GM12875 (cell line): Measurements from ENCODE around the gene PCOLCE2.

Source experiments
- H3K4me3 ChIP-seq: one replicate; pipeline ENCODE4 v1.5.1; 2011; ENCODE audit warnings: low read depth, low read length, control low read depth
- TF ChIP-seq, protein P1 (sequence below): IDR thresholded peaks from 2 replicates; pipeline ENCODE4 v1.5.1; 2011; ENCODE audit warnings: low read depth, mild to moderate bottlenecking, control low read depth, inconsistent platforms, low read length, moderate library complexity, borderline replicate concordance; ENCODE audit not compliant: insufficient read depth

The PCOLCE2 gene, protein sequence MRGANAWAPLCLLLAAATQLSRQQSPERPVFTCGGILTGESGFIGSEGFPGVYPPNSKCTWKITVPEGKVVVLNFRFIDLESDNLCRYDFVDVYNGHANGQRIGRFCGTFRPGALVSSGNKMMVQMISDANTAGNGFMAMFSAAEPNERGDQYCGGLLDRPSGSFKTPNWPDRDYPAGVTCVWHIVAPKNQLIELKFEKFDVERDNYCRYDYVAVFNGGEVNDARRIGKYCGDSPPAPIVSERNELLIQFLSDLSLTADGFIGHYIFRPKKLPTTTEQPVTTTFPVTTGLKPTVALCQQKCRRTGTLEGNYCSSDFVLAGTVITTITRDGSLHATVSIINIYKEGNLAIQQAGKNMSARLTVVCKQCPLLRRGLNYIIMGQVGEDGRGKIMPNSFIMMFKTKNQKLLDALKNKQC

DNA sequence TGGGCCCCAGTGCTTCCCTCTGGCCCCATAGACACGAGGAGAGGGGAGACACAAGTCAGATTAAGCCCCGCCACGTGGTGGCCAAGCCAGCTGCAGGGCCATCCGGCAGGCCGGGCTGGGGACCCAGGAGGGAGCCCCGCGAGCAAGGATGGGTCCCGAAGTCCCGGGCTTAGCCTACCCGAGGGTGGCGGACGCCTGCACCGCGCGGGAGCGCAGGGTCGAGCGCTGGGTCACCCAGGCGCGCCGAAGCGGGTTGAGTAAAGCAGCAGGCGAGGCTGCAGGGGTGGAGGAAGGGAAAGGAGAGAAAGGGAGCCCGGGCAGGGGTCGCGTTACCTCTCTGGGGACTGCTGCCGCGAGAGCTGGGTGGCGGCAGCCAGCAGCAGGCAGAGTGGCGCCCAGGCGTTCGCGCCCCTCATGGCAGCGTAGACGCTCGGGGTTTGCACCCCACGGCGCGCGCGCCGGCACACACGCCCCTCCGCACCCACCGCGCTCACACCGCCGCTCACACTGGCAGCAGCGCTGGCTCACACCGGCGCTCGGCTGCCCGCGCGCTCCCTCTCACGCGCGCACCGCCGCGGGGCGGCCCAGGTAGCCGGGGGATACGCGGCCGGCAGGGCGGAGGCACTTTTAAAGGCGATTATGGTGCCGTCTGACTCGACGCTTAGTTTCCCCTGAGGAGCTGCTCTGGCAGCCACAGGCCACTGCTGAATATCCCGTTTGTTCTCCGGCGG, at the start of gene PCOLCE2:
Gene PCOLCE2 (minus strand): TSS at position 603 of the 731 bp plus-strand sequence. CDS start 187 bp downstream, at position 416.
- H3K4me3 ChIP-seq, result peak within 1 kb of the TSS; percentile 34
- TF ChIP-seq, protein P1, sequence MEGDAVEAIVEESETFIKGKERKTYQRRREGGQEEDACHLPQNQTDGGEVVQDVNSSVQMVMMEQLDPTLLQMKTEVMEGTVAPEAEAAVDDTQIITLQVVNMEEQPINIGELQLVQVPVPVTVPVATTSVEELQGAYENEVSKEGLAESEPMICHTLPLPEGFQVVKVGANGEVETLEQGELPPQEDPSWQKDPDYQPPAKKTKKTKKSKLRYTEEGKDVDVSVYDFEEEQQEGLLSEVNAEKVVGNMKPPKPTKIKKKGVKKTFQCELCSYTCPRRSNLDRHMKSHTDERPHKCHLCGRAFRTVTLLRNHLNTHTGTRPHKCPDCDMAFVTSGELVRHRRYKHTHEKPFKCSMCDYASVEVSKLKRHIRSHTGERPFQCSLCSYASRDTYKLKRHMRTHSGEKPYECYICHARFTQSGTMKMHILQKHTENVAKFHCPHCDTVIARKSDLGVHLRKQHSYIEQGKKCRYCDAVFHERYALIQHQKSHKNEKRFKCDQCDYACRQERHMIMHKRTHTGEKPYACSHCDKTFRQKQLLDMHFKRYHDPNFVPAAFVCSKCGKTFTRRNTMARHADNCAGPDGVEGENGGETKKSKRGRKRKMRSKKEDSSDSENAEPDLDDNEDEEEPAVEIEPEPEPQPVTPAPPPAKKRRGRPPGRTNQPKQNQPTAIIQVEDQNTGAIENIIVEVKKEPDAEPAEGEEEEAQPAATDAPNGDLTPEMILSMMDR, result no peak

DNA sequence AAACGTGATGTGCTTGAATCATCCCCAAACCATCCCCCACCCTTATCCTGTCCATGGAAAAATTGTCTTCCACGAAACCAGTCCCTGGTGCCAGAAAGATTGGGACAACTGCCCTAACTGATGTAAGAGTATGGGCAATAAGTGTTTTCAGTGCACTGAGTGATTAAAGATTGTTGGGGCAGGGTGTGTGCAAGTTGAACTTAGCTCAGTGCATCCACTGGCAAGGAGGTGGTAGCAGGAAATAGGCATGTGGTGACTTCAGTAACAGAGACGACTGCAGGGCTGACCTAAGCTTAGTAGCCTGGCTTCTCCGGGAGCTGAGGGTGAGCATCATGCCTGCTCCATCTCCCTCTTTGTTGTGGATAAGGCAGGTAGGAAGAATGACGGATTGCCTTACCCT, 47.1 kb upstream of the PCOLCE2 start:
- TF ChIP-seq, protein P1, result no peak
- H3K4me3 ChIP-seq, result no peak overlapping the region

DNA sequence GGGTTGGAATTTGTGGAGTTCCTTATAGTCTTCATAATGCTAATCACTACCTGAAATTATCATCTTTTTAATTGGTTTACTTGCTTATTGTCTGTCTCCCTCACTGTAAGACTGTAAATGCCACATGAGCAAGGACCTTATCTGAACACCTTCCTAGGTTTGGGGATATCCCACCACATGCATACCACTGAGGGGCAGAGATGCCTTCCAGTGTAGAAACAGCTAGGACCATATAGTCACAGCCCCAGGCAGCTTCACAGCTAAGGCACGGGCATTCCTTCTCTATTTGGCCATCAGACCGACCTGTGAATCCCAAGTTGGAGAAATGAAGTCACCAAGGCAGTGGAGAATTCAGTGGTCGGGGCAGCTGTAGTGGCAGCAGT, 46.0 kb upstream of the PCOLCE2 start:
- TF ChIP-seq, protein P1, result no peak
- H3K4me3 ChIP-seq, result no peak overlapping the region

DNA sequence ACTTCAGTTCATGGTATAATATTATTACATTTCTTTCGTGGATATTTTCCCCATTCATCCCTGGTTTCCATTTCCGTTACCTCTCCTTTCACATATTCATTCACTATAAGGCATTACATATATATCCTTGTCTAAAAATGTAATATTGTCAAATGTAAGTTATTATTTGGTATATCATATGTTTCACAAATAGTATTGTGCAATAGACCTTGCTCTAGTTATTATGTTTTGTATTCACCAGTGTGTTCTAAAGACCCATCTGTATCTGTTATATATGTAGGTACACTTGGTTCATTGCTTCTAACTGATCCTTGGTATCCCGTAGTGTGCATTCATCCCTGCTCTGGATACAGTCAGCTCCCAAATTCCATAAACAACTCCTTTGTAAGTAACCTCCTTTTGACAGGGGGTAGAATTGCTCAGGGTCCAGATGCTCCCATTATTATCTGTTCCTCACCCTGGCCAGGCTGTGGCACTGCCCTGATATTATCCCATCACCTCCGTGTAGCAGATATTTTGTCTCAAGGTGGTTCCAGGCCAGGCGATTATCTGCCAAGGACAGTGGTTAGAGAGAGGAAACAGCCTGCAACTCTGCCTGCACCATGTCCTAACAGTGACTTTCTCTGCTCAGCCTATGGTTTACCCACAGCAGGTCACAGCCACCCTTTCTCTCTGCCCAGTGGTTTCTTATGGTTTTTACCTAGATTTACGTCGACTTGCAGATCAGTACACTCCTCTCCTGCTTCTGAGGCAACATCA, 45.4 kb upstream of the PCOLCE2 start:
- TF ChIP-seq, protein P1, result no peak
- H3K4me3 ChIP-seq, result no peak overlapping the region

DNA sequence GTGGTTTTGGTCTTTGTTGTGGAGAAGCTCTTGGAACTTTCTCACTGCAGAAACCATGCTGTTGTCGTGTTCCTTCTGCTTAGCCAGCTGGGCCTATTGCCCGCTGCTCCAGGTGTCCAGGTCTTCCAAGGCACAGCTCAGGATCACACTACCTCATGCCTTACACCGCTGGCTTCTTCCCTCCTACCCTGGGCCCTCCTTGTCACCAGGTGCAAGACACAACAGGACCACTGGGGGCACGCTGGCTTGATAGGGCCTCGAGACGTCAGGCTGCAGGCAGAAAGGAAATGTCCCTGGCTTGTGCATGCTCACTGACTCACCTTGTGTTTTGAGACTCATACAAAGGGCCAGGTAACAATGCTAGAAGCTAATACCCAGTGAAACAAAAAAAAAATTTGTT, 42.3 kb upstream of the PCOLCE2 start:
- no peak overlapping the region for H3K4me3 ChIP-seq
- TF ChIP-seq, protein P1, result no peak

DNA sequence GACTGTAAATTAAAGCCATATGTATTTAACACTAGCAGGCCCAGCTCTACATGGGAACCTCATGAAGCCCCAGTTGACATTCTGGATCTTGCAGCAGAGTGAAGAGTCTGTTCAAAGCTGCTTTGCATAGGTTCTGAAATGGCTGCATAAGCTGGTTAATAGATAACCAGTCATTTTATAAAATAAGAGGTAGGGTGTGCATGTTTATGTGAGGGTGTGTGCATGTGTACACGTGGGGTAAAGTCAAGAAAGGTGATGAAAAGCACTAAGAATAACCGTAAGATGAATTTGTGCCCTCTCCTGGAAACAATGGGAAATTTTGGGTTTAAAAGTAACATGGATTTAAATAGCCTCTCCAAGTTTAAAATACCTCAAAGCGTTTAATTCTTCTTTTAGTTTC, 41.6 kb upstream of the PCOLCE2 start:
- no peak overlapping the region for H3K4me3 ChIP-seq
- TF ChIP-seq, protein P1, result no peak
